Muscle of leg (tissue), 16 donors: Measurements from ENCODE around the gene TAF13. TPM values are rescaled to one million over a fixed set of nuclear protein-coding genes. Genes with fewer than 3 reads are reported as not detected.

ENCODE experiments used
- DNase-seq: peaks from one replicate; pipeline ENCODE4 v3.0.0; 2013
- H3K27ac ChIP-seq: one replicate; pipeline ENCODE4 v1.5.1; 2013; ENCODE audit warnings: mild to moderate bottlenecking, low read length, control low read depth
- H3K27me3 ChIP-seq: one replicate; pipeline ENCODE4 v1.6.1; 2013; ENCODE audit warnings: low read length; ENCODE audit not compliant: control insufficient read depth, insufficient read depth
- H3K36me3 ChIP-seq: one replicate; pipeline ENCODE4 v1.6.1; 2013; ENCODE audit warnings: low read length; ENCODE audit not compliant: control insufficient read depth, insufficient read depth
- H3K4me1 ChIP-seq: one replicate; pipeline ENCODE4 v1.6.1; 2013; ENCODE audit warnings: low read length; ENCODE audit not compliant: control insufficient read depth, insufficient read depth
- H3K4me3 ChIP-seq: one replicate; pipeline ENCODE4 v1.5.1; 2013; ENCODE audit warnings: low read length, control low read depth
- H3K9me3 ChIP-seq: replicated peaks from 2 replicates; pipeline ENCODE4 v1.6.1; 2013; ENCODE audit warnings: low read depth, low read length; ENCODE audit not compliant: control insufficient read depth
- WGBS: methylation state at CpG from one replicate; pipeline ENCODE4 v1.1.5; 2013; ENCODE audit warnings: missing lambda C conversion rate; ENCODE audit not compliant: insufficient coverage; 5-methylcytosine and 5-hydroxymethylcytosine counted together
- long read RNA-seq, 11 donors: transcript quantifications; one replicate each; lab custom pipeline, GENCODE V29; 2026
- polyA plus RNA-seq, 8 donors: library from polyadenylated mRNA; unstranded; fragments of 120-200 nt; gene quantifications; one replicate each; pipeline versions ENCODE4 v1.2.1 to v1.2.3, GENCODE V29; 2013; ENCODE audit warnings: inconsistent platforms in 1 of 8, low replicate concordance in 1 of 8; ENCODE audit not compliant: insufficient read length in 8 of 8, insufficient read depth in 1 of 8
- total RNA-seq: library from RNA; stranded (reverse); fragments of 120-200 nt; gene quantifications from one replicate; pipeline ENCODE4 v1.2.4, GENCODE V29; 2013

Gene TAF13, protein sequence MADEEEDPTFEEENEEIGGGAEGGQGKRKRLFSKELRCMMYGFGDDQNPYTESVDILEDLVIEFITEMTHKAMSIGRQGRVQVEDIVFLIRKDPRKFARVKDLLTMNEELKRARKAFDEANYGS
- 17.7 TPM for total RNA-seq
- polyA plus RNA-seq: 10 to 100 TPM; 38.1 to 54.4 (median 45.7) TPM
- long read RNA-seq, donor 1, partial matches to known transcripts: 0 of 2 reads
- long read RNA-seq, donor 1, other reads (novel, unspliced or antisense): 0 of 2 reads
- long read RNA-seq, donor 2: 0 reads
- long read RNA-seq, donor 3, partial matches to known transcripts: 0 of 1 reads
- long read RNA-seq, donor 3, other reads (novel, unspliced or antisense): 0 of 1 reads
- long read RNA-seq, donor 4, partial matches to known transcripts: 0 of 3 reads
- long read RNA-seq, donor 4, other reads (novel, unspliced or antisense): 0 of 3 reads
- long read RNA-seq, donor 5, transcript TAF13-201 (4 exons, 813 nt): major isoform, 5 of 5 reads
- long read RNA-seq, donor 5, partial matches to known transcripts: 0 of 5 reads
- long read RNA-seq, donor 5, other reads (novel, unspliced or antisense): 0 of 5 reads
- long read RNA-seq, donor 6, transcript TAF13-201 (4 exons, 813 nt): major isoform, 8 of 8 reads
- long read RNA-seq, donor 6, partial matches to known transcripts: 0 of 8 reads
- long read RNA-seq, donor 6, other reads (novel, unspliced or antisense): 0 of 8 reads
- long read RNA-seq, donor 7, partial matches to known transcripts: 0 of 4 reads
- long read RNA-seq, donor 7, other reads (novel, unspliced or antisense): 0 of 4 reads
- long read RNA-seq, donor 8, partial matches to known transcripts: 0 of 3 reads
- long read RNA-seq, donor 8, other reads (novel, unspliced or antisense): 0 of 3 reads
- long read RNA-seq, donor 9, partial matches to known transcripts: 0 of 1 reads
- long read RNA-seq, donor 9, other reads (novel, unspliced or antisense): 0 of 1 reads
- long read RNA-seq, donor 10, transcript TAF13-201 (4 exons, 813 nt): major isoform, 6 of 6 reads
- long read RNA-seq, donor 10, partial matches to known transcripts: 0 of 6 reads
- long read RNA-seq, donor 10, other reads (novel, unspliced or antisense): 0 of 6 reads
- long read RNA-seq, donor 11, partial matches to known transcripts: 24 of 24 reads
- long read RNA-seq, donor 11, other reads (novel, unspliced or antisense): 0 of 24 reads

DNA sequence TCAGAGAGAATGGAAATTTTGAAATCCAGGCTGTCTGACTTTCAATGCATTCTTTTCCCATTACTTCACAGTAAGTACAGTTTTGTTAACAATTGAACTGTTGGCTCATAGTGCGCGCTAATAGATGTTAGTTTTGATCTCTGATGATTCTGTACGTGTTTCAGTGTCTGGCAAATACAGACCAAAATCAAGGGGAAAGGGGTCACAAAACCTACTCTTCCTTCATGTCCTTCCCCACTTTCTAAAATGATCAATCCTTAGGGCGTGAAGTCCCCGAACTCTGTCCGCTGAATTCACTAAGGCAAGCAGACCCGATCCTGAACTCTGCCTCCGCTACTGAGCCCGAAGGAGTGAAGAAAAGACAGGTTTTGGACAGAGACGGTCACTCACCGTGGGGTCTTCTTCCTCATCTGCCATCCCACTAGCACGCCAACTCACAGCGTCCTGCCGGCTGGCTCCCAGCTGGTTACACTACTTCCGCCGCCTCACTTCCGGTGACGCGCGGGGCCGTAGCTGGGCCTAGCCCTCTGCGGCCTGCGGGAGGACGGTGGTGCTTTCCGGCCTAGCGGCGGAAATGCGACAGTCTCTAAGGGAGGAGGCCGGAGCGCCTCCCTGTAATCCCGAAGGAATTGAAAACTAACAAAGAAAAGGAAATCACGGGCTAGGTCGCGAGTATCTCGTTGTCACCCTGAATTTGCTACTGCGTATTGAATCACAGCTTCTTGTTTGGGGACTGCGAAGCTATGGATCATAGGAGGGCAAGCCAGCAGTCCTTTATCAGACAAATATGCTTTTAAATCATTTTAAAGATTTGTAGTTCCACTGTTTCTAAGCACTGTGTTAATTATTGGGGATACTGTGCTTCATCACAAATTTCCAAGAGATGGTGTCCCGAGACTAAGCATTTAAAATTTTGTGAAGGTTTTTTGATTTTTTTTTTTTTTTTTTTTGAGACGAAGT, at the start of gene TAF13:
TSS of gene TAF13 (minus strand) at position 473 of the 960 bp plus-strand sequence. CDS start at position 417, 56 bp downstream.
- H3K27ac ChIP-seq: peak within 1 kb of the TSS; percentile 95
- no peaks in the 10 kb centered on the region for H3K4me1 ChIP-seq
- peak within 1 kb of the TSS; percentile 95 for H3K4me3 ChIP-seq
- DNase-seq: peak; percentile 99
- H3K9me3 ChIP-seq: no peaks in the 10 kb centered on the region
- WGBS: 0% methylated on average over 30 of the region's 39 CpGs
- H3K27me3 ChIP-seq: no peaks in the 10 kb centered on the region
- H3K36me3 ChIP-seq: peaks cover 11% of the 10 kb centered on the region

- Histone ChIP-seq H3K9me3 (no peaks in the 10 kb centered on the region), H3K4me3 (no peak overlapping the region), H3K4me1 (no peaks in the 10 kb centered on the region), H3K27me3 (peaks cover 11% of the 10 kb centered on the region), H3K27ac (no peak overlapping the region), H3K36me3 (no peaks in the 10 kb centered on the region)
- WGBS: 92% methylated on average over 2 of the region's 5 CpGs
- DNase-seq: no peak
Observed at GRCh38 chr1:109120356-109120755, 44.6 kb upstream of the TAF13 start.

GRCh38 chr1:109118089-109118488, 42.3 kb upstream of the TAF13 start:
- Histone ChIP-seq H3K27me3 (peaks cover 30% of the 10 kb centered on the region), H3K4me3 (no peak overlapping the region), H3K27ac (no peak overlapping the region), H3K4me1 (peaks cover 11% of the 10 kb centered on the region), H3K9me3 (no peaks in the 10 kb centered on the region), H3K36me3 (no peaks in the 10 kb centered on the region)
- WGBS: 82% methylated on average over 3 of the region's 3 CpGs
- DNase-seq: no peak

DNA sequence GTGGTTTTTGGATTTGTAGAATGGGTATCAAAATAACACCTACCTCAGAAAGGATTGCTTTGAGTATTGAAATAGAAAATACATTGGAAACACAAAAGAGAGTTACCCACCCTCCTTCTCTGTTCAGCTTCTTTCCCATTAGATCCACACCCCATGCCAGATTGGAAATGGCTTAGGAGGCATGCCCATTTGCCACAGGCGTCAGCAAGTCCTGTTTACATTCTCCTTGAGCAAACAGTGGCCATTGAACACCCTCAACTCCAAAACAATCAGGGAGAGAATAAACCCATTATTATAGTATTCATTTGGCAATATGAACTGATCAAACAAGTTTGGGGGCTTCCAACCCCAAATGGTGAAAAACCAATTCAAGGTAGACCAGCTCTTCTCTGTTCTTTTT, 40.5 kb upstream of the TAF13 start:
- WGBS: no CpG with 5 or more reads among the region's 1 CpG
- Histone ChIP-seq H3K4me1 (peaks cover 21% of the 10 kb centered on the region), H3K9me3 (no peaks in the 10 kb centered on the region), H3K27me3 (peaks cover 41% of the 10 kb centered on the region), H3K4me3 (no peak overlapping the region), H3K36me3 (no peaks in the 10 kb centered on the region), H3K27ac (no peak overlapping the region)
- DNase-seq: no peak

GRCh38 chr1:109115685-109116084, 39.9 kb upstream of the TAF13 start:
- no peaks in the 10 kb centered on the region for H3K9me3 ChIP-seq
- peaks cover 21% of the 10 kb centered on the region for H3K4me1 ChIP-seq
- 100% methylated on average over 1 of the region's 2 CpGs for WGBS
- DNase-seq: no peak
- H3K27ac ChIP-seq: no peak overlapping the region
- no peaks in the 10 kb centered on the region for H3K36me3 ChIP-seq
- peaks cover 45% of the 10 kb centered on the region for H3K27me3 ChIP-seq
- H3K4me3 ChIP-seq: no peak overlapping the region

- 3% methylated on average over 12 of the region's 12 CpGs for WGBS
- H3K9me3 ChIP-seq: no peaks in the 10 kb centered on the region
- H3K4me3 ChIP-seq: no peak overlapping the region
- no peaks in the 10 kb centered on the region for H3K36me3 ChIP-seq
- peaks cover 21% of the 10 kb centered on the region for H3K4me1 ChIP-seq
- H3K27me3 ChIP-seq: peaks cover 45% of the 10 kb centered on the region
- DNase-seq: no peak
- H3K27ac ChIP-seq: no peak overlapping the region
Observed at GRCh38 chr1:109114342-109114674, 38.5 kb upstream of the TAF13 start.

- Histone ChIP-seq H3K4me1 (peaks cover 21% of the 10 kb centered on the region), H3K4me3 (peak within 1 kb of the TSS; percentile 7), H3K27ac (no peak within 1 kb of the TSS), H3K36me3 (no peaks in the 10 kb centered on the region), H3K9me3 (no peaks in the 10 kb centered on the region), H3K27me3 (peaks cover 45% of the 10 kb centered on the region)
- WGBS: 1% methylated on average over 47 of the region's 56 CpGs
- peak; percentile 65 for DNase-seq
Observed at GRCh38 chr1:109113590-109114341, 38.0 kb upstream of the TAF13 start, which contains the start of gene ELAPOR1. TSS of gene ELAPOR1 (plus strand) at chr1:109114115. CDS start at chr1:109114184, 69 bp downstream.

GRCh38 chr1:109112652-109113285, 37.0 kb upstream of the TAF13 start:
- Histone ChIP-seq H3K4me1 (peaks cover 21% of the 10 kb centered on the region), H3K27ac (no peak overlapping the region), H3K27me3 (peaks cover 46% of the 10 kb centered on the region), H3K36me3 (no peaks in the 10 kb centered on the region), H3K4me3 (peak overlapping the region; percentile 7), H3K9me3 (no peaks in the 10 kb centered on the region)
- DNase-seq: peak; percentile 89
- 4% methylated on average over 30 of the region's 31 CpGs for whole genome bisulfite sequencing
